Karpas-422 (cell line): ENCODE results near the gene KIAA1549. TPM values are rescaled to one million over a fixed set of nuclear protein-coding genes. Genes with fewer than 3 reads are reported as not detected.

Experiments used
- DNase-seq: peaks from one replicate; pipeline ENCODE4 v3.0.0-alpha.2; 2015
- H2AFZ ChIP-seq: fragments of 200-600 bp; sonication (generic); 2 replicates; pipeline ENCODE4 v1.6.1; 2014; ENCODE audit warnings: antibody characterized with exemption, low read length, mixed read lengths
- H3K27ac ChIP-seq: fragments of 200-600 bp; sonication (generic); 2 replicates; pipeline ENCODE4 v1.5.1; 2014; ENCODE audit warnings: mild to moderate bottlenecking, low read length, moderate library complexity
- H3K27me3 ChIP-seq: fragments of 200-600 bp; sonication (generic); 2 replicates; pipeline ENCODE4 v1.6.1; 2014; ENCODE audit warnings: low read length, mixed read lengths
- H3K36me3 ChIP-seq: fragments of 200-600 bp; sonication (generic); 2 replicates; pipeline ENCODE4 v1.6.1; 2014; ENCODE audit warnings: low read length, mixed read lengths; ENCODE audit not compliant: insufficient read depth
- H3K4me1 ChIP-seq: fragments of 200-600 bp; sonication (generic); 2 replicates; pipeline ENCODE4 v1.6.1; 2014; ENCODE audit warnings: mild to moderate bottlenecking, low read length, mixed read lengths
- H3K4me2 ChIP-seq: fragments of 200-600 bp; sonication (generic); 2 replicates; pipeline ENCODE4 v1.6.1; 2014; ENCODE audit warnings: low read length, low read depth, mild to moderate bottlenecking; ENCODE audit not compliant: poor library complexity, severe bottlenecking
- H3K4me3 ChIP-seq: fragments of 200-600 bp; sonication (generic); 2 replicates; pipeline ENCODE4 v1.5.1; 2014; ENCODE audit warnings: mild to moderate bottlenecking, antibody characterized with exemption, low read length, mixed read lengths
- H3K79me2 ChIP-seq: fragments of 200-600 bp; sonication (generic); 2 replicates; pipeline ENCODE4 v1.6.1; 2014; ENCODE audit warnings: mild to moderate bottlenecking, low read length, mixed read lengths
- H3K9ac ChIP-seq: fragments of 200-600 bp; sonication (generic); 2 replicates; pipeline ENCODE4 v1.6.0; 2014; ENCODE audit warnings: low read length
- H3K9me2 ChIP-seq: fragments of 200-600 bp; sonication (generic), shearing (Covaris generic); replicated peaks from 2 replicates; pipeline ENCODE4 v1.6.0; 2014; ENCODE audit warnings: mild to moderate bottlenecking, low read length, moderate library complexity; ENCODE audit not compliant: insufficient read depth
- H3K9me3 ChIP-seq: fragments of 300-700, 200-600 bp; sonication (generic); 2 replicates; pipeline ENCODE4 v1.6.1; 2014; ENCODE audit warnings: low read length, mixed read lengths
- H4K20me1 ChIP-seq: fragments of 200-600 bp; sonication (generic); 2 replicates; pipeline ENCODE4 v1.6.1; 2014; ENCODE audit warnings: mild to moderate bottlenecking, antibody characterized with exemption, low read length, low read depth; ENCODE audit not compliant: insufficient read depth
- total RNA-seq: library from RNA; depleted of rRNA; stranded (reverse); fragments of >200 nt; shearing (Covaris generic); gene quantifications from 2 replicates; pipeline ENCODE4 v1.2.3, GENCODE V29; 2014; ENCODE audit warnings: low replicate concordance

The KIAA1549 gene
- total RNA-seq, 1 experiment from 2014 or later, result not detected

- DNase-seq, result no peak
- no peaks in the 10 kb centered on the region for H3K4me1 ChIP-seq
- no peaks in the 10 kb centered on the region for H3K9me3 ChIP-seq
- no peaks in the 10 kb centered on the region for H3K27me3 ChIP-seq
- H3K9me2 ChIP-seq, result no peaks in the 10 kb centered on the region
- no peak overlapping the region for H2AFZ ChIP-seq
- no peaks in the 10 kb centered on the region for H3K36me3 ChIP-seq
- H3K4me2 ChIP-seq, result no peak overlapping the region
- H3K79me2 ChIP-seq, result no peaks in the 10 kb centered on the region
- H4K20me1 ChIP-seq, result no peaks in the 10 kb centered on the region
- H3K4me3 ChIP-seq, result no peak overlapping the region
- H3K27ac ChIP-seq, result no peak overlapping the region
- H3K9ac ChIP-seq, result no peak overlapping the region
Measured at GRCh38 chr7:138834583-138834982, 146.6 kb downstream of the KIAA1549 start.

DNA sequence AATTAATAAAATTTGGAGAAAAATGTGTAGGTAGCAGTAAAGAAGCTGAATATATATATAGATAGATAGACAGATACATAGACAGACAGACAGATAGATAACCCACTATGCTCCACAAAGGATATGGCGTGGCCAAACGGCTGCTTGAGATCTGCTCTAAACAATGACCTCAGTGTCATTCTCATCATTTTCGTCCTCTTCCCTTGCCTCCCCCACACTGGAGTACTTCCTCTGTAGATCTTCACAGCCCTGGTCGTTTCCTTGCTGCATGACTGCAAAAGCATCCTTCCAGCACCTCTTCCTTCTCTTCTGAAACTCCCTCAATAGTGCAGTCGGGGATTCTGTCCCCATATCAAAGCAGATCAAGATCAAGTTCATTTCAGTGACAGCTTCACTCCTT, 147.6 kb downstream of the KIAA1549 start:
- Histone ChIP-seq H3K36me3 (no peaks in the 10 kb centered on the region), H3K4me2 (no peak overlapping the region), H3K9me2 (no peaks in the 10 kb centered on the region), H3K9ac (no peak overlapping the region), H2AFZ (no peak overlapping the region), H3K27ac (no peak overlapping the region), H3K27me3 (no peaks in the 10 kb centered on the region), H3K4me1 (no peaks in the 10 kb centered on the region), H4K20me1 (no peaks in the 10 kb centered on the region), H3K79me2 (no peaks in the 10 kb centered on the region), H3K9me3 (no peaks in the 10 kb centered on the region), H3K4me3 (no peak overlapping the region)
- DNase-seq, result no peak

GRCh38 chr7:138832966-138833365, 148.2 kb downstream of the KIAA1549 start:
- H3K9me2 ChIP-seq, result no peaks in the 10 kb centered on the region
- no peak overlapping the region for H3K27ac ChIP-seq
- H3K4me2 ChIP-seq, result no peak overlapping the region
- H3K36me3 ChIP-seq, result no peaks in the 10 kb centered on the region
- no peak overlapping the region for H3K4me3 ChIP-seq
- H3K9ac ChIP-seq, result no peak overlapping the region
- H3K4me1 ChIP-seq, result no peaks in the 10 kb centered on the region
- no peak for DNase-seq
- no peaks in the 10 kb centered on the region for H4K20me1 ChIP-seq
- H2AFZ ChIP-seq, result no peak overlapping the region
- H3K79me2 ChIP-seq, result no peaks in the 10 kb centered on the region
- H3K9me3 ChIP-seq, result no peaks in the 10 kb centered on the region
- H3K27me3 ChIP-seq, result no peaks in the 10 kb centered on the region

- Histone ChIP-seq H2AFZ (no peak overlapping the region), H3K36me3 (no peaks in the 10 kb centered on the region), H3K9me3 (no peaks in the 10 kb centered on the region), H4K20me1 (no peaks in the 10 kb centered on the region), H3K4me2 (no peak overlapping the region), H3K9me2 (no peaks in the 10 kb centered on the region), H3K79me2 (no peaks in the 10 kb centered on the region), H3K4me1 (no peaks in the 10 kb centered on the region), H3K9ac (no peak overlapping the region), H3K27me3 (no peaks in the 10 kb centered on the region), H3K4me3 (no peak overlapping the region), H3K27ac (no peak overlapping the region)
- DNase-seq, result no peak
Measured at GRCh38 chr7:138829335-138829734, 151.9 kb downstream of the KIAA1549 start.

DNA sequence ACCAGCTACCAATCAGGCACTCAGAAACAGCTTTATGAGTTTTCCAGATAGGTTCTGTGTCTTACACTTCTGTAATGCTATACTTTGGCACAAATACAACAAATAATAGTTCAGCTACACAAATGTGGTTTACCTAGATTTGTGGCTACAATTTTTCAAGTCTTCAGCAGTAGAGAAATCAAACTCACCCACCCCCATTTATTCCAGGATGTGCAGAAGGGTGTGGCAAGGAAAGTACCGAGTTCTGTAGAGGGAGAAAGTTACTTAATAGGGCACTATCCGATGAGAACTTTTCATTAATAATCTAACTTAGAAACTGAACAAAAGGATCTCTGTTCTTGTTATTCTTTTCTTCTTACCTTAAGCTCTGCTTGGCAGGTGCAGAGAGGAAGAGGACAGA, 152.9 kb downstream of the KIAA1549 start:
- Histone ChIP-seq H2AFZ (no peak overlapping the region), H3K9me2 (no peaks in the 10 kb centered on the region), H3K27ac (no peak overlapping the region), H3K27me3 (no peaks in the 10 kb centered on the region), H3K36me3 (no peaks in the 10 kb centered on the region), H3K9ac (no peak overlapping the region), H3K4me2 (no peak overlapping the region), H4K20me1 (no peaks in the 10 kb centered on the region), H3K79me2 (no peaks in the 10 kb centered on the region), H3K9me3 (no peaks in the 10 kb centered on the region), H3K4me3 (no peak overlapping the region), H3K4me1 (no peaks in the 10 kb centered on the region)
- DNase-seq, result no peak

- Histone ChIP-seq H3K4me2 (no peak overlapping the region), H3K27ac (no peak overlapping the region), H4K20me1 (no peaks in the 10 kb centered on the region), H3K9me3 (no peaks in the 10 kb centered on the region), H3K9me2 (no peaks in the 10 kb centered on the region), H3K79me2 (no peaks in the 10 kb centered on the region), H3K9ac (no peak overlapping the region), H3K4me1 (no peaks in the 10 kb centered on the region), H3K4me3 (no peak overlapping the region), H3K27me3 (no peaks in the 10 kb centered on the region), H3K36me3 (no peaks in the 10 kb centered on the region), H2AFZ (no peak overlapping the region)
- DNase-seq, result no peak
Measured at GRCh38 chr7:138825049-138825721, 156.0 kb downstream of the KIAA1549 start.

GRCh38 chr7:138822867-138823535, 158.2 kb downstream of the KIAA1549 start:
- Histone ChIP-seq H3K27me3 (no peaks in the 10 kb centered on the region), H2AFZ (no peak overlapping the region), H3K4me3 (no peak overlapping the region), H3K4me1 (no peaks in the 10 kb centered on the region), H4K20me1 (no peaks in the 10 kb centered on the region), H3K36me3 (no peaks in the 10 kb centered on the region), H3K79me2 (no peaks in the 10 kb centered on the region), H3K9me3 (no peaks in the 10 kb centered on the region), H3K9ac (no peak overlapping the region), H3K9me2 (no peaks in the 10 kb centered on the region), H3K27ac (no peak overlapping the region), H3K4me2 (no peak overlapping the region)
- DNase-seq, result no peak

DNA sequence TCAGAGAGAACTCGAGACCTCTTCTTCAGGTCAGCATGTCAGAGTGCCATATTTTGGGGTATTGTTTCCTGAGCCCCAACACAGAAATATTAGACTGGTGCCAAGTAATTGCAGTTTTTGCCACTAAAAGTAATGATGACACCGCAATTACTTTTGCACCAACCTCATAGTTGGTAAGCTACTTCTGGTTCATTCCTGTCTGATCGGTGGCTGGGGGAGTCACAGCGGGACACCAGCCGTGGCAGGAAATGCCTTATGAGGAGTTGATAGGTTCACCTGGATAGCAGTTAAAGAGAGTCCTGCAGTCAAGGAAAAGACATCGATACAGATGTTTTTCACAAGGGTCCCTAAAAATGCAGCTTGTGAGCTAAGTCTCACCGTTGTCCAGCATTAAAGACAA, 159.3 kb downstream of the KIAA1549 start:
- H2AFZ ChIP-seq, result no peak overlapping the region
- no peaks in the 10 kb centered on the region for H3K9me3 ChIP-seq
- H3K4me3 ChIP-seq, result no peak overlapping the region
- H3K4me1 ChIP-seq, result no peaks in the 10 kb centered on the region
- no peaks in the 10 kb centered on the region for H3K27me3 ChIP-seq
- no peaks in the 10 kb centered on the region for H4K20me1 ChIP-seq
- no peaks in the 10 kb centered on the region for H3K36me3 ChIP-seq
- no peak overlapping the region for H3K9ac ChIP-seq
- no peaks in the 10 kb centered on the region for H3K9me2 ChIP-seq
- no peak for DNase-seq
- H3K79me2 ChIP-seq, result no peaks in the 10 kb centered on the region
- H3K27ac ChIP-seq, result no peak overlapping the region
- H3K4me2 ChIP-seq, result no peak overlapping the region
